Transverse colon (tissue), 4 donors: ENCODE measurements around the gene FAM83C. TPM values are rescaled to one million over a fixed set of nuclear protein-coding genes. Genes with fewer than 3 reads are reported as not detected.

Experiments
- DNase-seq: peaks from one replicate; pipeline ENCODE4 v3.0.0-alpha.2; 2019
- H3K27ac ChIP-seq, 4 donors: fragments of 200-600 bp; sonication (generic); 2 replicates each; pipeline ENCODE4 v1.5.1; 2016 to 2018; ENCODE audit warnings: inconsistent platforms in 4 of 4
- H3K27me3 ChIP-seq: fragments of 200-600 bp; sonication (generic); 2 replicates; pipeline ENCODE4 v1.5.1; 2017; ENCODE audit warnings: inconsistent platforms
- H3K36me3 ChIP-seq, 4 donors: fragments of 200-600 bp; sonication (generic); 2 replicates each; pipeline ENCODE4 v1.5.1; 2017 to 2019; ENCODE audit warnings: inconsistent platforms in 4 of 4
- H3K4me1 ChIP-seq, 4 donors: fragments of 200-600 bp; sonication (generic); 2 replicates each; pipeline ENCODE4 v1.5.1; 2017 to 2020; ENCODE audit warnings: inconsistent platforms in 4 of 4
- H3K4me3 ChIP-seq, 4 donors: fragments of 200-600 bp; sonication (generic); 1 replicate in 1 of 4; 2 replicates in 3 of 4; pipeline versions ENCODE4 v1.5.1 to v1.6.1; 2017 to 2019; ENCODE audit warnings: inconsistent platforms in 4 of 4
- H3K9me3 ChIP-seq, 2 donors: fragments of 200-600 bp; sonication (generic); 2 replicates each; pipeline ENCODE4 v1.5.1; 2017 to 2019; ENCODE audit warnings: inconsistent platforms in 2 of 2
- EP300 ChIP-seq: sonication (generic); formaldehyde crosslinking; IDR thresholded peaks from one replicate; pipeline ENCODE4 v1.6.1; 2017; ENCODE audit warnings: antibody characterized with exemption, low read depth
- POLR2A ChIP-seq: fragments of 450-650 bp; IDR thresholded peaks from one replicate; pipeline ENCODE4 v1.6.1; 2016; ENCODE audit warnings: antibody characterized with exemption, mild to moderate bottlenecking, moderate library complexity
- POLR2AphosphoS5 ChIP-seq, 3 donors: sonication (generic); formaldehyde crosslinking; IDR thresholded peaks; one replicate each; pipeline ENCODE4 v1.6.1; 2016; ENCODE audit warnings: antibody characterized with exemption in 3 of 3
- WGBS, 2 donors: methylation state at CpG; one replicate each; pipeline ENCODE4 v1.1.5; 2018; ENCODE audit warnings: low coverage in 1 of 2; 5-methylcytosine and 5-hydroxymethylcytosine counted together
- in situ Hi-C, 4 donors: fragments of 200-750 bp; cut with MboI; loops; one replicate each; pipeline versions ENCODE4 v1.15.0 to v1.15.1; 2017; ENCODE audit warnings: low sequenced_read_pairs in 3 of 4, low pct_ligation_motif_present in 1 of 4, low pct_unique_long_range_greater_than_20kb in 1 of 4
- intact Hi-C: fragments of 100-400 bp; cut with DNase I; formaldehyde crosslinking; loops from one replicate; pipeline ENCODE4 v1.15.1; 2023; ENCODE audit warnings: low total_unique reads
- total RNA-seq, 4 donors: library from RNA; depleted of rRNA; stranded (reverse); fragments of >200 nt; gene quantifications; one replicate each; pipeline ENCODE4 v1.1.0, GENCODE V29; 2016
- TF ChIP-seq, protein P1 (sequence below), 5 experiments: fragments of 200-600 bp in 3 of 5; fragments of 450-650 bp in 2 of 5; sonication (generic) in 3 of 5; IDR thresholded peaks; 1 replicate in 2 of 5; 2 replicates in 3 of 5; pipeline ENCODE4 v1.5.1; 2016 to 2017; ENCODE audit warnings: antibody characterized with exemption in 5 of 5, inconsistent platforms in 3 of 5, mild to moderate bottlenecking in 2 of 5, moderate library complexity in 1 of 5

The FAM83C gene
- total RNA-seq, 4 donors from 2014 or later = 0.14 TPM; not detected in 3

DNA sequence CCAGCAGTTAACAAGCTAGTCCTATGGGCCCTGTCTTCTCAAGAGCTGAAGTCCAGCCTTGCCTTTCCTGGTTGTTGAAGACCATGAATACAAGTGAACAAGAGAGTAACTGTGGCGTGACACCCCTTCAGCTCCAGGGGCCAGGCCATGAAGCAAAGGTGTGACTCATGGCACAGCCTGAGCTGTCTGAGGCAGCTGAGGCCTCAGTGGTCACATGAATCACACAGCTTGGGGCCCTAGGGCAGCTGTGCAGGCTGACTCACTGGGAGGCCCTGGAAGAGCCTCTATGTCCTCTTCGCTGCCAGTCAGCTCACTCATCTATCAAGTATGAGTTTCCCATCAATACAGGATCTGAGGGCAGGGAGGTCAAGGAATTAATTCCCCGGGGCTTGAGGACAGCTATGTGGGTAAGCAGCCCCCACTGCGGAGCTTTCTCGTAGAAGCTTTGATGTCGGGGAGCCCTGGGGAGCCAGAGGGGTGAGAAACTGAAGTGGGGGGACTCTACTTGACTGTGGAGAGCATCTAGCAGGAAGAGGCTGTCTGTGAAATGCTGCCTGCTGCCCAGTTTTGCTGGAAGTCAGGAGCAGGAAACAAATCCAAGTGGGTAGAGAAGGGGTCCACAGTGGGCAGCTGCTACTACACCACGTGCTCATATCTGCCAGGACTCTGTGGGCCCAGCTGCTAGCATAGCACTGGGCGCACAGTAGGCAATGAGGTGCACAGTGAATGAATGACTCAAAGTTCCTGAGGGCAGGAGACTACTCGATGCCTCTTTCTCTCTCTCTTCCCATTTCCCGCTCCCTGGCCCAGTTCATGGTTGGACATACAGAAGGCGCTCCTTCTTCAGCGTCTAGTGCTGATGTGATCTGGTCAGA, 13.7 kb upstream of the FAM83C start:
- DNase-seq = peak; percentile 59
- no peaks in the 10 kb centered on the region for H3K27me3 ChIP-seq
- in situ Hi-C loops = loop anchor here in 2 of 4 donors (10.0 kb wide), 1 partner anchor 139 kb away; no protein-coding TSS in a partner anchor
- no peak overlapping the region for H3K4me3 ChIP-seq
- 78 to 95% methylated on average over 3 to 12 of the region's 12 CpGs for WGBS, 2 donors
- TF ChIP-seq EP300 (no peak), POLR2A (no peak), POLR2AphosphoS5 (IDR thresholded peaks at IDR 0.05) (peak in 1 of 3 donors; percentile 50)
- intact Hi-C loops = loop anchor here (2.0 kb wide), 1 partner anchor 133 kb away; the partner anchor contains the start of gene GDF5
- no peaks in the 10 kb centered on the region for H3K36me3 ChIP-seq
- H3K27ac ChIP-seq = peak overlapping the region; percentile 49 to 74 (median 64)
- no peaks in the 10 kb centered on the region for H3K9me3 ChIP-seq
- peaks cover 17 to 43% (median 28%) of the 10 kb centered on the region in 4 donors for H3K4me1 ChIP-seq

DNA sequence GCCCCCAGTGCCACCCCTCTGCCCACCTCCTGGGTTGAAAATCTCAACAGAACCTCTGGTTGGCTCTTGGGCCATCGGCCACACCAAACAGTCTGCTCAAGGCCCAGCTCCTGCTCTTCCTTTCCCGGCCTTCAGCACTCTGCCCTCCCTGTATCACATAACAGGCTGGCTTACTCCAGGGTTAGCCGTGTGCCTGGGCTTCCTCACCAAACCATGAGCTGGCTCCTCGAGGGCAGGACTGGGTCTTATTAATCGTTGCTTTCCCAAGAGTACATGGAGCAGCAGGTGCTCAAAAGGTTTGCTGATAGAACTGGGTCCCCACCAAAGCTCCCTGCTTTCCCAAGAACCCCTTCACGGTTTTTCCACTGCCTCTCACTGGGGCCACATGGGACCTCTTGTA, 12.7 kb upstream of the FAM83C start:
- H3K27ac ChIP-seq = peak overlapping the region in 3 of 4 donors; percentile 49 to 64 (median 64)
- in situ Hi-C loops = loop anchor here in 3 of 4 donors (5.0 to 10.0 kb wide), 2 partner anchors 140 to 147 kb away; no protein-coding TSS in a partner anchor
- 90% methylated on average over 6 of the region's 6 CpGs; no CpG with 5 or more reads in 1 of the 2 donors for WGBS, 2 donors

DNA sequence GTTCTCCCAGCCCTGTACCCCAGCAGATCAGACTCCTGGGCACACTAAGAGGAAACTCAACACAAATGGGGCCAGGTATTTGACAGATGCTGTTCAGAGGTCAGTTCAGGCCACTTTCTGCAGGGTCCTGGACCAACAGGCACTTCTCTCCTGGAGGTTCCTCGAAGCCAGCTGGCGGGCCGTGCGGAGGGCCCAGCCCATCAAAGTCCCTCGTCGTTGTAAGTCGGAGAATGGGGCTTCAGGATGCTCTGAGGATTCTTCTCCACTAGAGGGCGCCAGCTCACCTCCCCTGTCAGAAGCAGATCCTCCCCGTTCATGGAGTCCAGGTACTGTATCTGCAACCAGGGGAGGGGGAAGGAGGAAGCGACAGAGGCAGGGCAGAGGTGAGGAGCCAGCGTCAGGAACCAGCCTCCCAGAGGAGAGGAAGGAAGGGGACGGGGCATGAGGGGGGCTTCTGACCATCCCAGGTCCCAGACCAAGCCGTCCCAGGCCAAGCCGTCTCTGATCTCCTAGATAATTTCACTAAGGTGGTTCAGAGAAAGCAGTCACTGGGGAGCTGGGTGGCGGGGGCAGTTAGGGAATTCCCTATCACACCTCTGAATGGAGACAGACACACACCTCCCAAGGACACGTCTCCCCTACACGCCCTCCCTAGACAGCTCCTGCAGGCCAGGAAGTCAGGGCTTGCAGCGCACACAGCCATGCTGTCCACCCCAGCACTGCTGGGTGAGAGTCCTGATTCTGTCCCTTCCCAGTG, 11.7 kb upstream of the FAM83C start:
- DNase-seq = peak; percentile 87
- WGBS, 2 donors = 24% methylated on average over 17 of the region's 18 CpGs; no CpG with 5 or more reads in 1 of the 2 donors
- H3K27me3 ChIP-seq = no peaks in the 10 kb centered on the region
- no peak overlapping the region for H3K4me3 ChIP-seq
- H3K36me3 ChIP-seq = no peaks in the 10 kb centered on the region
- in situ Hi-C loops (loop anchor here in 3 of 4 donors (5.0 to 10.0 kb wide), 2 partner anchors 141 to 148 kb away; no protein-coding TSS in a partner anchor), intact Hi-C loops (no loop called here)
- no peak for TF ChIP-seq EP300
- TF ChIP-seq, protein P1, sequence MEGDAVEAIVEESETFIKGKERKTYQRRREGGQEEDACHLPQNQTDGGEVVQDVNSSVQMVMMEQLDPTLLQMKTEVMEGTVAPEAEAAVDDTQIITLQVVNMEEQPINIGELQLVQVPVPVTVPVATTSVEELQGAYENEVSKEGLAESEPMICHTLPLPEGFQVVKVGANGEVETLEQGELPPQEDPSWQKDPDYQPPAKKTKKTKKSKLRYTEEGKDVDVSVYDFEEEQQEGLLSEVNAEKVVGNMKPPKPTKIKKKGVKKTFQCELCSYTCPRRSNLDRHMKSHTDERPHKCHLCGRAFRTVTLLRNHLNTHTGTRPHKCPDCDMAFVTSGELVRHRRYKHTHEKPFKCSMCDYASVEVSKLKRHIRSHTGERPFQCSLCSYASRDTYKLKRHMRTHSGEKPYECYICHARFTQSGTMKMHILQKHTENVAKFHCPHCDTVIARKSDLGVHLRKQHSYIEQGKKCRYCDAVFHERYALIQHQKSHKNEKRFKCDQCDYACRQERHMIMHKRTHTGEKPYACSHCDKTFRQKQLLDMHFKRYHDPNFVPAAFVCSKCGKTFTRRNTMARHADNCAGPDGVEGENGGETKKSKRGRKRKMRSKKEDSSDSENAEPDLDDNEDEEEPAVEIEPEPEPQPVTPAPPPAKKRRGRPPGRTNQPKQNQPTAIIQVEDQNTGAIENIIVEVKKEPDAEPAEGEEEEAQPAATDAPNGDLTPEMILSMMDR (IDR thresholded peaks at IDR 0.05) = peak; percentile 89 to 95 (median 93)
- H3K4me1 ChIP-seq = peaks cover 17 to 48% (median 28%) of the 10 kb centered on the region in 4 donors
- peak overlapping the region in 2 of 4 donors; percentile 17 to 19 for H3K27ac ChIP-seq
- no peaks in the 10 kb centered on the region for H3K9me3 ChIP-seq

More for the DNA sequence above, 12.7 kb upstream of the FAM83C start:
- no peaks in the 10 kb centered on the region for H3K36me3 ChIP-seq
- no peak overlapping the region for H3K4me3 ChIP-seq
- no peaks in the 10 kb centered on the region for H3K27me3 ChIP-seq
- TF ChIP-seq, protein P1 (IDR thresholded peaks at IDR 0.05) = no peak
- TF ChIP-seq POLR2AphosphoS5 (IDR thresholded peaks at IDR 0.05) (no peak), EP300 (no peak), POLR2A (no peak)
- H3K9me3 ChIP-seq = no peaks in the 10 kb centered on the region
- peaks cover 17 to 43% (median 28%) of the 10 kb centered on the region in 4 donors for H3K4me1 ChIP-seq
- intact Hi-C loops = no loop called here
- no peak for DNase-seq

DNA sequence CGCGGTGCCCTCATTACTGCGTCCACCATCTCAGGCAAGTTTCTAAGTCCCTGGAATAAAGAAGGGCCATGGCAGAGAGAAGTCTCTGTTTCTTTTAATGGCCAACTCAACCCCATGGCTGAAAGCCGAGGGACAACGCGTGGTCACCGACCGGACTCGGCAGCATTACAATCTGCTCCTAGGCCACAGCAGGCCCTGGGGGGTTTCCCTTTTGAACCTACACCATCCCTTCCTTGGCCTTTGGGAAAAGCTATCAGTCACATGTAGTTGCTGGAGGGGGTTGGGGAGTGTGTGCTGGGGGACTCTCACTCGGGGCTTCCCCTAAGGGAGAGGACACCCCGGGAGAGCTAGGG, 11.1 kb upstream of the FAM83C start:
- no peak overlapping the region for H3K4me3 ChIP-seq
- no peaks in the 10 kb centered on the region for H3K27me3 ChIP-seq
- peak overlapping the region in 2 of 4 donors; percentile 17 to 18 for H3K27ac ChIP-seq
- WGBS, 2 donors = 84 to 100% methylated on average over 1 to 11 of the region's 11 CpGs
- in situ Hi-C loops = loop anchor here in 3 of 4 donors (5.0 to 10.0 kb wide), 2 partner anchors 141 to 149 kb away; no protein-coding TSS in a partner anchor
- H3K4me1 ChIP-seq = peaks cover 17 to 48% (median 28%) of the 10 kb centered on the region in 4 donors
- intact Hi-C loops = no loop called here
- no peak for TF ChIP-seq POLR2A
- no peaks in the 10 kb centered on the region for H3K36me3 ChIP-seq
- no peaks in the 10 kb centered on the region for H3K9me3 ChIP-seq
- DNase-seq = no peak
